NB4 (cell line): ENCODE results near the gene SLC23A1.

Source experiments
- MAX ChIP-seq: IDR thresholded peaks from 2 replicates; pipeline ENCODE4 v1.6.1; 2011; ENCODE audit warnings: low read depth, low read length
- MYC ChIP-seq: IDR thresholded peaks from 2 replicates; pipeline ENCODE4 v1.6.1; 2011; ENCODE audit warnings: low read depth, low read length
- POLR2A ChIP-seq: IDR thresholded peaks from 2 replicates; pipeline ENCODE4 v1.6.1; 2011; ENCODE audit warnings: mild to moderate bottlenecking; ENCODE audit not compliant: insufficient read length; ENCODE audit errors: extremely low read depth
- TF ChIP-seq, protein P1 (sequence below): IDR thresholded peaks from one replicate; pipeline ENCODE4 v1.5.1; 2012; ENCODE audit warnings: low read depth, low read length

DNA sequence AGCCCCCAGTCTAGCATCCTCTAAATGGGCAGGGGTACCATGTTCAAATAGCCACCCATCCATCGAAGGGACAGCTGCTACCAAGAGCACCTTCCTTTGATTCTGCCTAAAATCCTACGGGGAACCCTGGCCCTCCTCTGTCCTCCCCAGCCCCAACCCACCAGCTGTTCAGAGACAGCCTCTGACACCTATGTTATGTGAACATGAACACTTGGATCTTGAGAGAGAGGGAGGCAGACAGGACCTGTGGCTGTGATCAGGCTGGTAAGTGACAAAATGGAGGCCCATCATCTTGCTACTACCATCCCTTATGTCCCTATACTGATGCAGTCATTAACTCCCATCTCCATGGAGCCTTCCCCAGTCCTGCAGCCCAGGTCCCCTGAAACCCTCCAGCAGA is 8.2 kb downstream of the SLC23A1 start:
- TF ChIP-seq, protein P1, sequence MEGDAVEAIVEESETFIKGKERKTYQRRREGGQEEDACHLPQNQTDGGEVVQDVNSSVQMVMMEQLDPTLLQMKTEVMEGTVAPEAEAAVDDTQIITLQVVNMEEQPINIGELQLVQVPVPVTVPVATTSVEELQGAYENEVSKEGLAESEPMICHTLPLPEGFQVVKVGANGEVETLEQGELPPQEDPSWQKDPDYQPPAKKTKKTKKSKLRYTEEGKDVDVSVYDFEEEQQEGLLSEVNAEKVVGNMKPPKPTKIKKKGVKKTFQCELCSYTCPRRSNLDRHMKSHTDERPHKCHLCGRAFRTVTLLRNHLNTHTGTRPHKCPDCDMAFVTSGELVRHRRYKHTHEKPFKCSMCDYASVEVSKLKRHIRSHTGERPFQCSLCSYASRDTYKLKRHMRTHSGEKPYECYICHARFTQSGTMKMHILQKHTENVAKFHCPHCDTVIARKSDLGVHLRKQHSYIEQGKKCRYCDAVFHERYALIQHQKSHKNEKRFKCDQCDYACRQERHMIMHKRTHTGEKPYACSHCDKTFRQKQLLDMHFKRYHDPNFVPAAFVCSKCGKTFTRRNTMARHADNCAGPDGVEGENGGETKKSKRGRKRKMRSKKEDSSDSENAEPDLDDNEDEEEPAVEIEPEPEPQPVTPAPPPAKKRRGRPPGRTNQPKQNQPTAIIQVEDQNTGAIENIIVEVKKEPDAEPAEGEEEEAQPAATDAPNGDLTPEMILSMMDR: no peak
- TF ChIP-seq POLR2A: no peak
- no peak for TF ChIP-seq MYC
- TF ChIP-seq MAX: no peak
